ENCODE results near the gene SLC34A3.

GRCh38 chr9:137216188-137216965 lies 14.3 kb upstream of the SLC34A3 start:
- TF ChIP-seq POLR2A (IDR thresholded peaks at IDR 0.05; ENCODE audit: low read depth, low read length) = no peak
- no peak for TF ChIP-seq POLR2AphosphoS5 (IDR thresholded peaks at IDR 0.05; ENCODE audit: low read depth, low read length)
- TF ChIP-seq TAF1 (IDR thresholded peaks at IDR 0.05; ENCODE audit: low read depth, low read length) = no peak
- TF ChIP-seq PAX5 (IDR thresholded peaks at IDR 0.05; ENCODE audit: insufficient read depth, low read length, severe bottlenecking) = no peak

Measured in GM12891 (cell line).